GM23338 (cell line): ENCODE data around the gene CTDP1. TPM values are rescaled to one million over a fixed set of nuclear protein-coding genes. Genes with fewer than 3 reads are reported as not detected.

Source experiments
- ATAC-seq: fragments of 200-7000 bp; cut with Tn5 transposase; 3 replicates; pipeline ENCODE4 v1.9.1; 2020
- DNase-seq: peaks from one replicate; pipeline ENCODE4 v3.0.0-alpha.2; 2015; ENCODE audit warnings: low spot score
- H2AFZ ChIP-seq: fragments of 200-600 bp; sonication (generic); 2 replicates; pipeline ENCODE4 v1.8.0; 2016; ENCODE audit warnings: antibody characterized with exemption, mild to moderate bottlenecking, moderate library complexity
- H3F3A ChIP-seq: fragments of 200-600 bp; sonication (generic); replicated peaks from 2 replicates; pipeline ENCODE4 v1.8.0; 2017; ENCODE audit warnings: antibody characterized with exemption, mixed run types, low read depth
- H3K27ac ChIP-seq: fragments of 200-600 bp; sonication (generic); 2 replicates; pipeline ENCODE4 v1.6.1; 2016; ENCODE audit warnings: low read depth
- H3K27me3 ChIP-seq: fragments of 200-600 bp; sonication (generic); 2 replicates; pipeline ENCODE4 v1.8.0; 2016; ENCODE audit warnings: mild to moderate bottlenecking, mixed run types, moderate library complexity; ENCODE audit not compliant: insufficient read depth
- H3K36me3 ChIP-seq: fragments of 200-600 bp; sonication (generic); 2 replicates; pipeline ENCODE4 v1.8.0; 2016; ENCODE audit warnings: mild to moderate bottlenecking; ENCODE audit not compliant: insufficient read depth
- H3K4me1 ChIP-seq: fragments of 200-600 bp; sonication (generic); 2 replicates; pipeline ENCODE4 v1.8.0; 2016; ENCODE audit warnings: mild to moderate bottlenecking, moderate library complexity; ENCODE audit not compliant: insufficient read depth
- H3K4me2 ChIP-seq: fragments of 200-600 bp; sonication (generic); 2 replicates; pipeline ENCODE4 v1.7.1; 2017; ENCODE audit warnings: mixed run types
- H3K4me3 ChIP-seq: fragments of 200-600 bp; sonication (generic); 2 replicates; pipeline ENCODE4 v1.6.1; 2016; ENCODE audit warnings: mixed run types
- H3K79me2 ChIP-seq: fragments of 200-600 bp; sonication (generic); replicated peaks from 2 replicates; pipeline ENCODE4 v1.8.0; 2017; ENCODE audit warnings: mild to moderate bottlenecking; ENCODE audit not compliant: insufficient read depth
- H3K9me2 ChIP-seq: fragments of 200-600 bp; sonication (generic); 2 replicates; pipeline ENCODE4 v1.8.0; 2017; ENCODE audit not compliant: insufficient read depth
- H4K20me1 ChIP-seq: fragments of 200-600 bp; sonication (generic); replicated peaks from 2 replicates; pipeline ENCODE4 v1.8.0; 2017; ENCODE audit warnings: mild to moderate bottlenecking; ENCODE audit not compliant: insufficient read depth
- H3K27ac Mint-ChIP-seq: 2 replicates; pipeline ENCODE4 v1.8.0; 2020; ENCODE audit warnings: inconsistent platforms, mild to moderate bottlenecking, moderate library complexity, mixed read lengths
- H3K27me3 Mint-ChIP-seq: 3 replicates; pipeline ENCODE4 v1.8.0; 2022; ENCODE audit warnings: low read depth, mild to moderate bottlenecking, moderate library complexity, mixed read lengths, inconsistent platforms; ENCODE audit not compliant: insufficient read depth, poor library complexity
- H3K36me3 Mint-ChIP-seq: 3 replicates; pipeline ENCODE4 v1.8.0; 2021; ENCODE audit warnings: low read depth, mild to moderate bottlenecking, inconsistent platforms, moderate library complexity, mixed read lengths
- H3K4me1 Mint-ChIP-seq: 3 replicates; pipeline ENCODE4 v1.8.0; 2020; ENCODE audit warnings: mild to moderate bottlenecking, inconsistent platforms, mixed read lengths
- H3K4me3 Mint-ChIP-seq: 3 replicates; pipeline ENCODE4 v1.8.0; 2021; ENCODE audit warnings: moderate library complexity, mild to moderate bottlenecking, inconsistent platforms, mixed read lengths
- H3K9me3 Mint-ChIP-seq: 3 replicates; pipeline ENCODE4 v1.8.0; 2020; ENCODE audit warnings: moderate library complexity, mild to moderate bottlenecking, inconsistent platforms, mixed read lengths
- EZH2 ChIP-seq: fragments of 200-600 bp; sonication (generic); IDR thresholded peaks from one replicate; pipeline ENCODE4 v1.8.0; 2017; ENCODE audit warnings: antibody characterized with exemption, mild to moderate bottlenecking, low read depth; ENCODE audit not compliant: unreplicated experiment
- JUNB ChIP-seq: IDR thresholded peaks from one replicate; pipeline ENCODE4 v1.6.1; 2016; ENCODE audit warnings: antibody characterized with exemption; ENCODE audit not compliant: unreplicated experiment
- NANOG ChIP-seq: IDR thresholded peaks from 2 replicates; pipeline ENCODE4 v1.6.1; 2016; ENCODE audit warnings: antibody characterized with exemption, borderline replicate concordance
- STAT1 ChIP-seq: IDR thresholded peaks from one replicate; pipeline ENCODE4 v1.6.1; 2016; ENCODE audit warnings: antibody characterized with exemption; ENCODE audit not compliant: unreplicated experiment
- ZNF114 ChIP-seq: fragments of 250-450 bp; sonication (Bioruptor Pico); IDR thresholded peaks from 2 replicates; pipeline ENCODE4 v1.5.0; 2020; ENCODE audit warnings: mild to moderate bottlenecking, moderate library complexity
- ZNF331 ChIP-seq: fragments of 250-450 bp; sonication (Bioruptor Pico); IDR thresholded peaks from 2 replicates; pipeline ENCODE4 v1.5.0; 2020; ENCODE audit warnings: low read depth, mild to moderate bottlenecking, moderate library complexity
- ZNF462 ChIP-seq: fragments of 250-450 bp; sonication (Bioruptor Pico); IDR thresholded peaks from 2 replicates; pipeline ENCODE4 v1.5.0; 2020; ENCODE audit warnings: mild to moderate bottlenecking, moderate library complexity
- polyA plus RNA-seq: library from polyadenylated mRNA; unstranded; fragments of >200 nt; fragmentation: Nextera tagmentation; extraction: Ambion mirVana; gene quantifications from 2 replicates; pipeline ENCODE4 v1.2.1, GENCODE V29; 2016
- total RNA-seq: library from RNA; depleted of rRNA; stranded (reverse); fragments of >200 nt; shearing (Covaris generic); gene quantifications from 2 replicates; pipeline ENCODE4 v1.2.3, GENCODE V29; 2014

CTDP1 gene
- total and polyA plus RNA-seq, 2 experiments from 2014 or later = 9.4 to 51.6 TPM

GRCh38 chr18:79717555-79718074 is 38.0 kb downstream of the CTDP1 start (continued):
- TF ChIP-seq ZNF462 (no peak), EZH2 (no peak), ZNF331 (CRISPR knock-in tag) (no peak), STAT1 (no peak), JUNB (no peak), ZNF114 (no peak)

- no peaks in the 10 kb centered on the region for H3K27me3 ChIP-seq
- no peaks in the 10 kb centered on the region for H3F3A ChIP-seq
- no peaks in the 10 kb centered on the region for H3K4me1 ChIP-seq
- no peak overlapping the region for H3K4me3 ChIP-seq
- no peaks in the 10 kb centered on the region for H3K9me2 ChIP-seq
- Mint-ChIP-seq H3K27ac (no peak overlapping the region), H3K4me1 (no peaks in the 10 kb centered on the region), H3K4me3 (no peak overlapping the region), H3K9me3 (no peaks in the 10 kb centered on the region; the same call in 2 of the 3 replicates), H3K36me3 (peaks cover 55% of the 10 kb centered on the region), H3K27me3 (no peaks in the 10 kb centered on the region)
- peaks cover 3% of the 10 kb centered on the region; the same call in 1 of the 2 replicates for H3K79me2 ChIP-seq
- H2AFZ ChIP-seq = no peak overlapping the region
- no peak for ATAC-seq
- peaks cover 5% of the 10 kb centered on the region; the same call in 1 of the 2 replicates for H3K36me3 ChIP-seq
- H3K27ac ChIP-seq = no peak overlapping the region
- no peak overlapping the region for H3K4me2 ChIP-seq
- no peak for DNase-seq
- TF ChIP-seq NANOG (no peak), EZH2 (no peak)
- H4K20me1 ChIP-seq = no peaks in the 10 kb centered on the region; the same call in 1 of the 2 replicates
Measured at GRCh38 chr18:79718126-79718525, 38.5 kb downstream of the CTDP1 start.
